Omental fat pad (tissue), 4 donors: Measurements from ENCODE around the gene FBN2. TPM values are rescaled to one million over a fixed set of nuclear protein-coding genes. Genes with fewer than 3 reads are reported as not detected.

ENCODE experiments used
- ATAC-seq: fragments of 150-250 bp; one replicate; pipeline ENCODE4 v1.9.1; 2016; ENCODE audit warnings: mild to moderate bottlenecking, moderate library complexity; ENCODE audit not compliant: low FRiP score
- DNase-seq: peaks from one replicate; pipeline ENCODE4 v3.0.0-alpha.2; 2019; ENCODE audit warnings: low spot score
- CTCF ChIP-seq, 3 donors: fragments of 450-650 bp; IDR thresholded peaks; one replicate each; pipeline ENCODE4 v1.5.1; 2016 to 2017; ENCODE audit warnings: antibody characterized with exemption in 3 of 3, mild to moderate bottlenecking in 3 of 3, moderate library complexity in 2 of 3
- total RNA-seq, 4 donors: library from RNA; depleted of rRNA; stranded (reverse); fragments of >200 nt; gene quantifications; one replicate each; pipeline ENCODE4 v1.1.0, GENCODE V29; 2016

Gene FBN2
- total RNA-seq, 4 donors from 2014 or later: 0.56 to 3.2 (median 0.79) TPM

- no peak for ATAC-seq
- DNase-seq: no peak
- TF ChIP-seq CTCF (IDR thresholded peaks at IDR 0.05): no peak
These were observed 39.1 kb downstream of the FBN2 start for GRCh38 chr5:128498844-128499455.

- no peak for ATAC-seq
- no peak for TF ChIP-seq CTCF (IDR thresholded peaks at IDR 0.05)
These were observed 43.5 kb downstream of the FBN2 start for GRCh38 chr5:128494516-128494915.

GRCh38 chr5:128493657-128494329 lies 44.3 kb downstream of the FBN2 start:
- DNase-seq (no peak), ATAC-seq (no peak)
- TF ChIP-seq CTCF (IDR thresholded peaks at IDR 0.05): no peak

More at GRCh38 chr5:128494516-128494915, 43.5 kb downstream of the FBN2 start:
- no peak for DNase-seq

- ATAC-seq: no peak
- DNase-seq: no peak
- no peak for TF ChIP-seq CTCF (IDR thresholded peaks at IDR 0.05)
These were observed 46.8 kb downstream of the FBN2 start for GRCh38 chr5:128491291-128491690.

GRCh38 chr5:128490761-128491160 lies 47.3 kb downstream of the FBN2 start:
- TF ChIP-seq CTCF (IDR thresholded peaks at IDR 0.05): no peak
- DNase-seq (no peak), ATAC-seq (no peak)

GRCh38 chr5:128487041-128487440 lies 51.0 kb downstream of the FBN2 start:
- ATAC-seq: no peak
- no peak for TF ChIP-seq CTCF (IDR thresholded peaks at IDR 0.05)
- DNase-seq: no peak

GRCh38 chr5:128483738-128484137 lies 54.3 kb downstream of the FBN2 start:
- ATAC-seq: no peak
- no peak for DNase-seq
- no peak for TF ChIP-seq CTCF (IDR thresholded peaks at IDR 0.05)
